HG03066 (cell line): ENCODE data around the gene ADORA1.

Experiments used
- ATAC-seq: cut with Tn5 transposase; IDR thresholded peaks from one replicate; pipeline ENCODE4 v1.9.1; 2021; ENCODE audit warnings: low read depth; ENCODE audit not compliant: unreplicated experiment

The ADORA1 gene

GRCh38 chr1:203202431-203203245 is 75.1 kb downstream of the ADORA1 start:
- no peak for ATAC-seq

- ATAC-seq = no peak
These were observed 77.2 kb downstream of the ADORA1 start for GRCh38 chr1:203204756-203205155.

GRCh38 chr1:203206129-203206687 is 78.7 kb downstream of the ADORA1 start:
- ATAC-seq = no peak

GRCh38 chr1:203207751-203208150 is 80.2 kb downstream of the ADORA1 start:
- ATAC-seq = no peak

- no peak for ATAC-seq
These were observed 80.7 kb downstream of the ADORA1 start for GRCh38 chr1:203208181-203208580.

- ATAC-seq = no peak
These were observed 82.8 kb downstream of the ADORA1 start for GRCh38 chr1:203210350-203210749.

- ATAC-seq = no peak
These were observed 83.5 kb downstream of the ADORA1 start for GRCh38 chr1:203210988-203211387.

GRCh38 chr1:203211812-203212211 is 84.3 kb downstream of the ADORA1 start:
- ATAC-seq = no peak

GRCh38 chr1:203213126-203213525 is 85.6 kb downstream of the ADORA1 start:
- ATAC-seq = no peak

- ATAC-seq = no peak
These were observed 87.3 kb downstream of the ADORA1 start for GRCh38 chr1:203214871-203215270.

- no peak for ATAC-seq
These were observed 88.0 kb downstream of the ADORA1 start for GRCh38 chr1:203215573-203215972.

- no peak for ATAC-seq
These were observed 89.0 kb downstream of the ADORA1 start for GRCh38 chr1:203216274-203217138.
